GM12878 (cell line): ENCODE measurements around the gene PTPRN2. TPM values are rescaled to one million over a fixed set of nuclear protein-coding genes. Genes with fewer than 3 reads are reported as not detected.

Source experiments
- ATAC-seq: fragments of 200-7000 bp; cut with Tn5 transposase; 3 replicates; pipeline ENCODE4 v1.9.1; 2020; ENCODE audit warnings: mild to moderate bottlenecking, moderate library complexity
- BruUV-seq: library from RNA; stranded (reverse); fragments of 400-500 nt; replicated peaks from 2 replicates; lab custom pipeline; 2021; lab: Mats Ljungman, UMichigan
- CTCF ChIA-PET: fragments of 300-600 bp; sonication (Branson Sonifier 250); formaldehyde crosslinking; extraction: SDS; loops from one replicate; lab custom pipeline; 2021; ENCODE audit warnings: inconsistent platforms; lab: Yijun Ruan, JAX
- POLR2A ChIA-PET: fragments of 350-600 bp; formaldehyde crosslinking; extraction: SDS; loops from one replicate; lab custom pipeline; 2021; ENCODE audit warnings: inconsistent platforms; lab: Charles Lee
- RAD21 ChIA-PET: fragments of 300-600 bp; sonication (Branson Sonifier 250); formaldehyde crosslinking; loops from one replicate; lab custom pipeline; 2023; ENCODE audit warnings: antibody characterized with exemption; ENCODE audit not compliant: unreplicated experiment; lab: Charles Lee
- SMC1A ChIA-PET: fragments of 300-600 bp; sonication (Branson Sonifier 250); formaldehyde crosslinking; loops from one replicate; lab custom pipeline; 2023; ENCODE audit not compliant: unreplicated experiment, uncharacterized antibody; lab: Charles Lee
- DNase-seq: peaks from one replicate; pipeline ENCODE4 v3.0.0-alpha.2; 2011; ENCODE audit warnings: low read depth, low spot score
- FAIRE-seq: peaks from 3 replicates; lab custom pipeline; 2011; peaks lifted over from hg19 to GRCh38; lab: Jason Lieb, UNC
- H2AFZ ChIP-seq: 2 replicates; pipeline ENCODE4 v1.6.0; 2011; ENCODE audit warnings: low read depth, low read length, control low read depth; ENCODE audit not compliant: control insufficient read depth
- H3K27ac ChIP-seq: 2 replicates; pipeline ENCODE4 v1.5.1; 2011; ENCODE audit warnings: control low read depth; ENCODE audit not compliant: control insufficient read depth, insufficient read depth
- H3K27me3 ChIP-seq, 2 experiments: replicated peaks in 1 of 2; 2 replicates each; pipeline versions ENCODE4 v1.6.0 to v1.6.1; 2011; ENCODE audit warnings: low read length in 1 of 2; ENCODE audit not compliant: control insufficient read depth in 2 of 2, insufficient read depth in 2 of 2
- H3K36me3 ChIP-seq, 2 experiments: 2 replicates each; pipeline ENCODE4 v1.5.1; 2011; ENCODE audit warnings: low read length in 1 of 2; ENCODE audit not compliant: control insufficient read depth in 2 of 2, insufficient read depth in 2 of 2
- H3K4me1 ChIP-seq: 2 replicates; pipeline ENCODE4 v1.6.1; 2011; ENCODE audit warnings: mild to moderate bottlenecking, low read length, moderate library complexity, mixed read lengths; ENCODE audit not compliant: control insufficient read depth, insufficient read depth
- H3K4me2 ChIP-seq: 2 replicates; pipeline ENCODE4 v1.6.0; 2011; ENCODE audit warnings: control low read depth; ENCODE audit not compliant: control insufficient read depth, insufficient read depth
- H3K4me3 ChIP-seq: fragments of 200-600 bp; sonication (generic); 2 replicates; pipeline ENCODE4 v1.5.1; 2016
- H3K79me2 ChIP-seq: 2 replicates; pipeline ENCODE4 v1.6.0; 2011; ENCODE audit warnings: low read length; ENCODE audit not compliant: control insufficient read depth, insufficient read depth
- H3K9ac ChIP-seq: 2 replicates; pipeline ENCODE4 v1.8.0; 2011; ENCODE audit warnings: low read length, control low read depth, mixed read lengths; ENCODE audit not compliant: control insufficient read depth, insufficient read depth
- H3K9me3 ChIP-seq: replicated peaks from 3 replicates; pipeline ENCODE4 v1.5.1; 2011; ENCODE audit warnings: mild to moderate bottlenecking, low read length; ENCODE audit not compliant: control insufficient read depth, insufficient read depth
- H4K20me1 ChIP-seq: 2 replicates; pipeline ENCODE4 v1.6.0; 2011; ENCODE audit not compliant: control insufficient read depth, insufficient read depth
- ATF7 ChIP-seq: fragments of 450-650 bp; IDR thresholded peaks from 2 replicates; pipeline ENCODE4 v1.6.1; 2016; ENCODE audit warnings: low read depth, mild to moderate bottlenecking
- BACH1 ChIP-seq: fragments of 450-650 bp; IDR thresholded peaks from 2 replicates; pipeline ENCODE4 v1.6.1; 2017; ENCODE audit warnings: mild to moderate bottlenecking, borderline replicate concordance
- CBFB ChIP-seq: IDR thresholded peaks from 2 replicates; pipeline ENCODE4 v1.6.1; 2016; ENCODE audit warnings: antibody characterized with exemption, low read depth
- CEBPZ ChIP-seq: fragments of 150-350 bp; IDR thresholded peaks from 2 replicates; pipeline ENCODE4 v1.6.1; 2016; ENCODE audit warnings: low read depth, low read length
- CREB1 ChIP-seq: IDR thresholded peaks from 2 replicates; pipeline ENCODE4 v1.6.1; 2012; ENCODE audit warnings: low read depth, mild to moderate bottlenecking, inconsistent platforms
- ELK1 ChIP-seq: IDR thresholded peaks from 2 replicates; pipeline ENCODE4 v1.6.1; 2012; ENCODE audit warnings: low read depth, low read length, improper control_type of control experiment
- HDAC6 ChIP-seq: fragments of 200-600 bp; sonication (generic); IDR thresholded peaks from one replicate; pipeline ENCODE4 v1.8.0; 2017; ENCODE audit warnings: antibody characterized with exemption; ENCODE audit not compliant: unreplicated experiment
- NFIC ChIP-seq: IDR thresholded peaks from 2 replicates; pipeline ENCODE4 v1.6.1; 2012; ENCODE audit warnings: low read depth, mild to moderate bottlenecking, inconsistent platforms, low read length, moderate library complexity
- NR2C1 ChIP-seq: fragments of 450-650 bp; IDR thresholded peaks from 2 replicates; pipeline ENCODE4 v1.6.1; 2017; ENCODE audit warnings: antibody characterized with exemption, mild to moderate bottlenecking, moderate library complexity
- POLR2AphosphoS2 ChIP-seq: IDR thresholded peaks from 2 replicates; pipeline ENCODE4 v1.6.1; 2011; ENCODE audit warnings: low read depth, mild to moderate bottlenecking, low read length, improper control_type of control experiment, moderate library complexity
- PRDM15 ChIP-seq: fragments of 450-650 bp; formaldehyde crosslinking; IDR thresholded peaks from 2 replicates; pipeline ENCODE4 v1.4.0; 2020; ENCODE audit warnings: mild to moderate bottlenecking, moderate library complexity
- RAD21 ChIP-seq: IDR thresholded peaks from 2 replicates; pipeline ENCODE4 v1.6.1; 2011; ENCODE audit warnings: mild to moderate bottlenecking, low read depth, low read length, moderate library complexity; ENCODE audit not compliant: insufficient read depth
- RELA ChIP-seq: fragments of 450-650 bp; IDR thresholded peaks from 2 replicates; pipeline ENCODE4 v1.8.0; 2014; ENCODE audit warnings: borderline replicate concordance; ENCODE audit not compliant: partially characterized antibody
- TARDBP ChIP-seq: IDR thresholded peaks from 2 replicates; pipeline ENCODE4 v1.6.1; 2016; ENCODE audit warnings: borderline replicate concordance
- TBL1XR1 ChIP-seq: IDR thresholded peaks from 2 replicates; pipeline ENCODE4 v1.6.1; 2012; ENCODE audit warnings: low read depth, low read length, improper control_type of control experiment
- TCF7 ChIP-seq: IDR thresholded peaks from 2 replicates; pipeline ENCODE4 v1.6.1; 2014; ENCODE audit warnings: antibody characterized with exemption, borderline replicate concordance
- ZBED1 ChIP-seq: IDR thresholded peaks from 2 replicates; pipeline ENCODE4 v1.6.1; 2016; ENCODE audit warnings: borderline replicate concordance
- ZNF207 ChIP-seq: fragments of 450-650 bp; IDR thresholded peaks from 2 replicates; pipeline ENCODE4 v1.6.1; 2014; ENCODE audit warnings: antibody characterized with exemption, mild to moderate bottlenecking, borderline replicate concordance
- WGBS: methylation state at CpG from one replicate; pipeline ENCODE4 v1.1.6; 2016; ENCODE audit warnings: low lambda C conversion rate; ENCODE audit not compliant: insufficient replicate concordance, insufficient coverage; ENCODE audit errors: missing lambda C conversion rate; 5-methylcytosine and 5-hydroxymethylcytosine counted together
- in situ Hi-C: fragments of 300-500 bp; cut with MboI; formaldehyde crosslinking; loops from 9 replicates; pipeline ENCODE4 v1.14.3; 2018; ENCODE audit warnings: mixed read lengths
- intact Hi-C: fragments of 100-400 bp; cut with micrococcal nuclease; formaldehyde crosslinking; loops from one replicate; pipeline ENCODE4 v1.14.2; 2022; ENCODE audit not compliant: unreplicated experiment
- polyA plus RNA-seq, 11 experiments: library from polyadenylated mRNA; depleted of rRNA in 4 of 11; unstranded in 6 of 11; stranded (reverse) in 5 of 11; fragments of >200 nt; fragmentation: Nextera tagmentation in 4 of 11; fragmentation: Illumina TruSeq in 1 of 11; extraction: Ambion mirVana in 4 of 11; extraction: Trizol in 1 of 11; gene quantifications; 1 replicate in 1 of 11; 2 replicates in 10 of 11; pipeline versions ENCODE4 v1.2.1 to v1.2.3, GENCODE V29; 2011 to 2016; ENCODE audit warnings: inconsistent platforms in 2 of 11, missing spikeins in 2 of 11, low read depth in 1 of 11
- total RNA-seq, 4 experiments: library from RNA; depleted of rRNA in 3 of 4; stranded (reverse); fragments of >200 nt in 3 of 4; fragmentation: Illumina TruSeq in 1 of 4; extraction: Trizol in 1 of 4; gene quantifications; 2 replicates each; pipeline versions ENCODE4 v1.2.1 to v1.2.3, GENCODE V29; 2013 to 2021

PTPRN2 gene
- total and polyA plus RNA-seq, 10 of the 15 experiments (the other 5 are each of a cell fraction or from before 2014, with no cell fraction given) = 5.4 TPM; not detected in 9

GRCh38 chr7:157860406-157860805 lies 727.2 kb downstream of the PTPRN2 start (continued):
- no peak for TF ChIP-seq HDAC6
- no peak for TF ChIP-seq RAD21
- TF ChIP-seq NFIC = no peak
- TF ChIP-seq TARDBP = no peak

GRCh38 chr7:157859915-157860314 lies 727.7 kb downstream of the PTPRN2 start:
- CTCF ChIA-PET = no interaction called here
- POLR2A ChIA-PET = no interaction called here
- no peaks in the 10 kb centered on the region for H3K79me2 ChIP-seq
- no peaks in the 10 kb centered on the region for H4K20me1 ChIP-seq
- H3K27ac ChIP-seq = no peak overlapping the region
- no peaks in the 10 kb centered on the region; the same call in 2 of the 3 replicates for H3K9me3 ChIP-seq
- in situ Hi-C loops (no loop called here), intact Hi-C loops (no loop called here)
- 25% methylated on average over 6 of the region's 6 CpGs for WGBS
- BruUV-seq = no TSS peak
- FAIRE-seq = no peak
- no peak overlapping the region for H3K4me3 ChIP-seq
- H3K9ac ChIP-seq = no peak overlapping the region
- H3K27me3 ChIP-seq = no peaks in the 10 kb centered on the region
- H3K4me2 ChIP-seq = no peak overlapping the region
- DNase-seq = no peak
- RAD21 ChIA-PET = no interaction called here
- ATAC-seq = no peak
- SMC1A ChIA-PET = no interaction called here
- H3K4me1 ChIP-seq = no peaks in the 10 kb centered on the region
- no peak overlapping the region for H2AFZ ChIP-seq
- no peaks in the 10 kb centered on the region for H3K36me3 ChIP-seq
- TF ChIP-seq TCF7 (no peak), PRDM15 (CRISPR knock-in tag) (no peak), CEBPZ (no peak), NR2C1 (no peak), ATF7 (no peak), ZBED1 (no peak), POLR2AphosphoS2 (no peak), TBL1XR1 (no peak), BACH1 (no peak), CREB1 (no peak), ZNF207 (no peak), CBFB (no peak), RELA (no peak), ELK1 (no peak)
